ENCODE measurements around the gene GPC6. TPM values are rescaled to one million over a fixed set of nuclear protein-coding genes. Genes with fewer than 3 reads are reported as not detected.
A peak's percentile ranks its signal among the peaks of the same experiment; 100 is the strongest.

Gene GPC6
- total RNA-seq, 1 donor from 2014 or later: 5.5 TPM

GRCh38 chr13:94329754-94330551 is 1103.3 kb downstream of the GPC6 start:
- TF ChIP-seq, protein P1, sequence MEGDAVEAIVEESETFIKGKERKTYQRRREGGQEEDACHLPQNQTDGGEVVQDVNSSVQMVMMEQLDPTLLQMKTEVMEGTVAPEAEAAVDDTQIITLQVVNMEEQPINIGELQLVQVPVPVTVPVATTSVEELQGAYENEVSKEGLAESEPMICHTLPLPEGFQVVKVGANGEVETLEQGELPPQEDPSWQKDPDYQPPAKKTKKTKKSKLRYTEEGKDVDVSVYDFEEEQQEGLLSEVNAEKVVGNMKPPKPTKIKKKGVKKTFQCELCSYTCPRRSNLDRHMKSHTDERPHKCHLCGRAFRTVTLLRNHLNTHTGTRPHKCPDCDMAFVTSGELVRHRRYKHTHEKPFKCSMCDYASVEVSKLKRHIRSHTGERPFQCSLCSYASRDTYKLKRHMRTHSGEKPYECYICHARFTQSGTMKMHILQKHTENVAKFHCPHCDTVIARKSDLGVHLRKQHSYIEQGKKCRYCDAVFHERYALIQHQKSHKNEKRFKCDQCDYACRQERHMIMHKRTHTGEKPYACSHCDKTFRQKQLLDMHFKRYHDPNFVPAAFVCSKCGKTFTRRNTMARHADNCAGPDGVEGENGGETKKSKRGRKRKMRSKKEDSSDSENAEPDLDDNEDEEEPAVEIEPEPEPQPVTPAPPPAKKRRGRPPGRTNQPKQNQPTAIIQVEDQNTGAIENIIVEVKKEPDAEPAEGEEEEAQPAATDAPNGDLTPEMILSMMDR (IDR thresholded peaks at IDR 0.05; ENCODE audit: insufficient read depth, low read length, severe bottlenecking): no peak
- Histone ChIP-seq H3K4me3 (ENCODE audit: low read depth, low read length) (no peak overlapping the region), H3K27me3 (ENCODE audit: control insufficient read depth, insufficient read depth, low read length) (no peaks in the 10 kb centered on the region), H3K36me3 (ENCODE audit: control insufficient read depth, insufficient read depth, low read length) (no peaks in the 10 kb centered on the region)
- DNase-seq (ENCODE audit: low read depth) (peak; percentile 90), FAIRE-seq (no peak)

DNA sequence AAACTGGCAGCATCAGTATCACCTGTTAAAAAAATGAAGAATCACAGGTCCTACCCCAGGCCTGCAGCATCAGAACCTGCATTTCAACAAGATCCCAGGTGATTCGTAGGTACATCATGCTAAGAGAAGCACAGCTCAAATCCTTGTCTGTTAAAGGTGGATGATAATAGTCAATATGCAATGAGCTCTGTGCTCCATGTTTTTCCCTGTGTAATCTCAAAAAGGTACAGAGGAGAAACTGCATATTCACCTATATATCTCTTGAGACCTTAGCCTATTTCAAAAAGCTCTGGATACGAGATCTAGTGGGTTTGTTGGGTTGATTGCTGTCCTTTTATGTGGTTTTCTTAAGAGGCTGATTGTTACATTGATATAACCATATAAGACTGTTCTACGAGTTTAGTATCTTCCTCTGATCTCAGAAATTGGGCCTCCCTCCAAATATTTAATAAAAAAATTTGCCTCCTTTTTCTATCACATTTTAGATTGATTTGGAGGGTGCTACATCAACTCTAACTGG is 1104.0 kb downstream of the GPC6 start:
- FAIRE-seq: no peak

DNA sequence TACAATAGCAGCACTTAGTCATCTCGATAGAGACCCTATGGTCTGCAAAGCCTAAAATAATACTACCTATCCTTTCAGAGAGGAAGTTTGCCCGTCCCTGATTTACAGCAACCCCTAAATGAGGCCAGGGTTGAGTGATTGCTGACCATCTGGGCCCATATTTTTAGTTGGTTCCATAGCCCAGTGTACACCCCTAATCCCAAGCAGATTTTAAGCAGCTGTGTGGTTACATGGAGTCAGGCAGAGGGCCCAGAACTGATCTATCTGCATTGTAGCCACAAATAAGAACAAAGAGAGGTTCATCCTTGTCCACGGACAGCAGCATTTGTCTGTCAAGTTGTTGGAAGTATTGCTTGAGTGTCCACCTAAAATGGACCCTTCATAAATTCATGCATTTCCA is 1104.7 kb downstream of the GPC6 start:
- Histone ChIP-seq H3K27me3 (ENCODE audit: control insufficient read depth, insufficient read depth, low read length) (no peaks in the 10 kb centered on the region), H3K36me3 (ENCODE audit: control insufficient read depth, insufficient read depth, low read length) (no peaks in the 10 kb centered on the region), H3K4me3 (ENCODE audit: low read depth, low read length) (no peak overlapping the region)
- TF ChIP-seq, protein P1 (IDR thresholded peaks at IDR 0.05; ENCODE audit: insufficient read depth, low read length, severe bottlenecking): no peak
- no peak for FAIRE-seq
- no peak for DNase-seq (ENCODE audit: low read depth)

More for the DNA sequence above, 1104.0 kb downstream of the GPC6 start:
- no peaks in the 10 kb centered on the region for H3K36me3 ChIP-seq (ENCODE audit: control insufficient read depth, insufficient read depth, low read length)
- TF ChIP-seq, protein P1 (IDR thresholded peaks at IDR 0.05; ENCODE audit: insufficient read depth, low read length, severe bottlenecking): no peak
- DNase-seq (ENCODE audit: low read depth): peak; percentile 27
- H3K27me3 ChIP-seq (ENCODE audit: control insufficient read depth, insufficient read depth, low read length): no peaks in the 10 kb centered on the region
- H3K4me3 ChIP-seq (ENCODE audit: low read depth, low read length): no peak overlapping the region

- TF ChIP-seq, protein P1 (IDR thresholded peaks at IDR 0.05; ENCODE audit: insufficient read depth, low read length, severe bottlenecking): no peak
- H3K36me3 ChIP-seq (ENCODE audit: control insufficient read depth, insufficient read depth, low read length): no peaks in the 10 kb centered on the region
Measured at GRCh38 chr13:94332359-94333096, 1105.9 kb downstream of the GPC6 start.

DNA sequence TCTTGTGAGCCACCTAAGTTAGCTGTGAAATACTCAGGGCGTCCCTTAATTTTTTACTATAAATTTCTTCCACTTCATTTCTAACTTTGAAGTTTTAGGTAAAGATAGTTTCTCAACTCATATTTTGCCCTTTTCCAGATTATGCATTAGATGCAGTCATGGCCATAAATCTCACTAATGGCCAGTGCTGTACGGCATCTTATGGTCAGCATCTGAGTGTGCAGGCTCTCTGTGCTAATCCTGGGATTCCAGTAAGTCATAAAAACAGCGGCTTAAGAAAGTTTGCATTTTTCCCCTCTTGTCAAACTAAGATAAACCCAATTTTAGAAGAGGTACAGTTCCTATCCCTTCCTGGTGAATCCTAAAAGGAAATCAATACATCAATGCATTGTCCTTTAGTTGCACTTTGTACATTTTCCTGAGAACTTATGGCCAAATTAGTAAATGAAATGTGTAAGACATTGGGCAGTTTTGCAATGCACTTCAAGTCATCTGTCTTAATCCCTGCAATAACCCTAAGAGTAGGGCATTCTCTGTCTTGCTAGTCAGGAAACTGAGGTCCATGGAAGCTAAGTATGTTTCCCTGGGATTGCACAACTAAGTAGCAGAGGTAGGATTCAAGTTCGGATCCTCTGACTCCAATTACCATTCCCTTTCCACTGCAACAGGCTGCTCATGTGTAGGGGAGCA is 1106.7 kb downstream of the GPC6 start:
- FAIRE-seq (no peak), DNase-seq (ENCODE audit: low read depth) (no peak)
- Histone ChIP-seq H3K27me3 (ENCODE audit: control insufficient read depth, insufficient read depth, low read length) (no peaks in the 10 kb centered on the region), H3K36me3 (ENCODE audit: control insufficient read depth, insufficient read depth, low read length) (no peaks in the 10 kb centered on the region), H3K4me3 (ENCODE audit: low read depth, low read length) (no peak overlapping the region)
- TF ChIP-seq, protein P1 (IDR thresholded peaks at IDR 0.05; ENCODE audit: insufficient read depth, low read length, severe bottlenecking): no peak

More at GRCh38 chr13:94332359-94333096, 1105.9 kb downstream of the GPC6 start:
- DNase-seq (ENCODE audit: low read depth) (no peak), FAIRE-seq (no peak)
- H3K27me3 ChIP-seq (ENCODE audit: control insufficient read depth, insufficient read depth, low read length): no peaks in the 10 kb centered on the region
- H3K4me3 ChIP-seq (ENCODE audit: low read depth, low read length): no peak overlapping the region
